ENCODE measurements around the gene STEAP4. TPM values are rescaled to one million over a fixed set of nuclear protein-coding genes. Genes with fewer than 3 reads are reported as not detected.

Gene STEAP4
- total and polyA plus RNA-seq, 9 of the 15 experiments (the other 6 are each of a cell fraction or from before 2014, with no cell fraction given) = 0.07 TPM; not detected in 8

DNA sequence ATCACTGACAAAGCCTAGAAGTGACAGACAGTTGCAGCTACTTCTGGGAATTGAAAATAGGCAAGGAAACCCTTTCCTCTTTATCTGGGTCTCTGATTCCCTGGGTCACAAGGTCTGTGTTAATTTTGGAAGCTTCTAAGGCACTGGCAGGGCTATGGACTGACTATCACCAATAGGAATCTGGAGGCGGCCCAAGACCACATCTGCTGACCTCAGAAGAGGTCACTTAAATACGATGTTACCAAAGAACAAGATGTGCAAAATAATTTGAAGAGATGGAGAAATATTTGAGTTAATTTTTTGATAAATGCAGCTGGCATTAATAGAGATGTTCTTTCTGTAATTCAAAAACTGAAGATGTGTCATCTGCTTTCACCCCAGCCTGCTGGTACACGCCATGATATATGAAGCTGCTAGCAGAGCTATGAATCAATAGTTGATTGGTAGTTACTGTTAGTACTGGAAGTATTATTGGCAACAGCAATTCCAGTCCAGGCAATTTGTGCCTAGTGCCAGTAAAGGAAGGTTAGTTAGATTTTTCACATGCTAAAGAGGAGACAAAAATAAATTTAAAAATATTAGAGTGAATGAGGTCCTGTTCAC, 5.5 kb upstream of the STEAP4 start:
- no TSS peak for BruUV-seq (replicated peaks)
- no peak overlapping the region for H3K4me3 ChIP-seq
- POLR2A ChIA-PET = no interaction called here

More for the DNA sequence above, 5.5 kb upstream of the STEAP4 start:
- CTCF ChIA-PET (ENCODE audit: low intra/inter-chr PET ratio) = no interaction called here
- in situ Hi-C loops (cut with MboI) (no loop called here), intact Hi-C loops (cut with micrococcal nuclease) (no loop called here)
- Histone ChIP-seq H3K79me2 (ENCODE audit: control insufficient read depth, insufficient read depth, low read length) (no peaks in the 10 kb centered on the region), H3K36me3 (ENCODE audit: control insufficient read depth, insufficient read depth, low read length) (no peaks in the 10 kb centered on the region), H3K4me2 (ENCODE audit: insufficient read depth, low read length) (no peak overlapping the region), H3K9me1 (ENCODE audit: control insufficient read depth, insufficient read depth, low read length) (no peaks in the 10 kb centered on the region), H3K9me3 (replicated peaks; ENCODE audit: control insufficient read depth, insufficient read depth, low read depth, low read length) (no peaks in the 10 kb centered on the region), H3K4me1 (replicated peaks in 1 of 2; ENCODE audit: control insufficient read depth in 2 of 2, insufficient read depth in 2 of 2, low read length in 2 of 2) (no peaks in the 10 kb centered on the region), H3K27me3 (ENCODE audit: control insufficient read depth in 2 of 2, insufficient read depth in 2 of 2, low read length in 2 of 2) (peaks cover 2 to 5% of the 10 kb centered on the region in 2 experiments; a peak in 3 of 5 replicates), H4K20me1 (replicated peaks; ENCODE audit: control insufficient read depth, insufficient read depth, low read length) (no peaks in the 10 kb centered on the region), H3K27ac (ENCODE audit: extremely low read depth, low read depth, low read length) (no peak overlapping the region), H2AFZ (ENCODE audit: low read depth, low read length) (no peak overlapping the region), H3K9ac (ENCODE audit: insufficient read depth in 1 of 2, low read depth in 2 of 2, low read length in 2 of 2) (no peak overlapping the region)
- FAIRE-seq (no peak), ATAC-seq (no peak), DNase-seq (ENCODE audit: extremely low read depth in 1 of 4, low spot score in 3 of 4) (no peak)
- 0% methylated on average over 3 of the region's 3 CpGs for WGBS (ENCODE audit: insufficient coverage, low coverage, missing lambda C conversion rate)
- TF ChIP-seq KLF16 (IDR thresholded peaks at IDR 0.05) (no peak), ZNF699 (CRISPR knock-in tag; IDR thresholded peaks at IDR 0.05; ENCODE audit: insufficient replicate concordance) (no peak), NR1H2 (CRISPR knock-in tag; IDR thresholded peaks at IDR 0.05) (no peak), SAFB (IDR thresholded peaks at IDR 0.05; ENCODE audit: borderline replicate concordance, low read depth, low read length) (no peak), SMC3 (conservative IDR thresholded peaks at IDR 0.05; ENCODE audit: insufficient read depth, low read depth, low read length) (no peak), STAT5A (IDR thresholded peaks at IDR 0.05; ENCODE audit: borderline replicate concordance, low read length) (no peak), NCOA1 (IDR thresholded peaks at IDR 0.05; ENCODE audit: low read depth) (no peak), FOXO4 (CRISPR knock-in tag; IDR thresholded peaks at IDR 0.05) (no peak), HDAC1 (IDR thresholded peaks at IDR 0.05) (no peak)
- TF ChIP-seq, protein P1, sequence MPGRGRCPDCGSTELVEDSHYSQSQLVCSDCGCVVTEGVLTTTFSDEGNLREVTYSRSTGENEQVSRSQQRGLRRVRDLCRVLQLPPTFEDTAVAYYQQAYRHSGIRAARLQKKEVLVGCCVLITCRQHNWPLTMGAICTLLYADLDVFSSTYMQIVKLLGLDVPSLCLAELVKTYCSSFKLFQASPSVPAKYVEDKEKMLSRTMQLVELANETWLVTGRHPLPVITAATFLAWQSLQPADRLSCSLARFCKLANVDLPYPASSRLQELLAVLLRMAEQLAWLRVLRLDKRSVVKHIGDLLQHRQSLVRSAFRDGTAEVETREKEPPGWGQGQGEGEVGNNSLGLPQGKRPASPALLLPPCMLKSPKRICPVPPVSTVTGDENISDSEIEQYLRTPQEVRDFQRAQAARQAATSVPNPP (IDR thresholded peaks at IDR 0.05; ENCODE audit: borderline replicate concordance, insufficient read depth, insufficient read length) = no peak
- TF ChIP-seq, protein P2, sequence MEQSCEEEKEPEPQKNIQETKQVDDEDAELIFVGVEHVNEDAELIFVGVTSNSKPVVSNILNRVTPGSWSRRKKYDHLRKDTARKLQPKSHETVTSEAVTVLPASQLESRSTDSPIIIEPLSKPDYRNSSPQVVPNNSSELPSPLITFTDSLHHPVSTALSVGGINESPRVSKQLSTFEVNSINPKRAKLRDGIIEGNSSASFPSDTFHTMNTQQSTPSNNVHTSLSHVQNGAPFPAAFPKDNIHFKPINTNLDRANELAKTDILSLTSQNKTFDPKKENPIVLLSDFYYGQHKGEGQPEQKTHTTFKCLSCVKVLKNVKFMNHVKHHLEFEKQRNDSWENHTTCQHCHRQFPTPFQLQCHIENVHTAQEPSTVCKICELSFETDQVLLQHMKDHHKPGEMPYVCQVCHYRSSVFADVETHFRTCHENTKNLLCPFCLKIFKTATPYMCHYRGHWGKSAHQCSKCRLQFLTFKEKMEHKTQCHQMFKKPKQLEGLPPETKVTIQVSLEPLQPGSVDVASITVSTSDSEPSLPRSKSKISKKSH (CRISPR knock-in tag; IDR thresholded peaks at IDR 0.05) = no peak
